Skeletal muscle satellite cell (primary cell): ENCODE data around the gene NRN1.
"Not testable (repeated sequence)": the region's sequence is repeated elsewhere in the genome, so short reads cannot be mapped to it uniquely, and the experiment has no call there.

Experiments used
- H3K27me3 ChIP-seq: 2 replicates; pipeline ENCODE4 v1.7.0; 2013; ENCODE audit warnings: low read length; ENCODE audit not compliant: control insufficient read depth, insufficient read depth
- H3K36me3 ChIP-seq: 2 replicates; pipeline ENCODE4 v1.7.0; 2013; ENCODE audit warnings: mild to moderate bottlenecking, control low read depth, low read length; ENCODE audit not compliant: insufficient read depth
- H3K4me1 ChIP-seq: 2 replicates; pipeline ENCODE4 v1.7.0; 2013; ENCODE audit warnings: low read length; ENCODE audit not compliant: control insufficient read depth, insufficient read depth
- H3K4me2 ChIP-seq: 2 replicates; pipeline ENCODE4 v1.7.0; 2013; ENCODE audit warnings: mild to moderate bottlenecking, low read length
- H3K4me3 ChIP-seq: 2 replicates; pipeline ENCODE4 v1.7.0; 2013; ENCODE audit warnings: low read length
- H3K9ac ChIP-seq: 2 replicates; pipeline ENCODE4 v1.7.0; 2013; ENCODE audit warnings: mild to moderate bottlenecking, low read depth, low read length, moderate library complexity
- H3K9me3 ChIP-seq: replicated peaks from 2 replicates; pipeline ENCODE4 v1.7.0; 2013; ENCODE audit warnings: mild to moderate bottlenecking, control low read depth, low read length

NRN1 gene

DNA sequence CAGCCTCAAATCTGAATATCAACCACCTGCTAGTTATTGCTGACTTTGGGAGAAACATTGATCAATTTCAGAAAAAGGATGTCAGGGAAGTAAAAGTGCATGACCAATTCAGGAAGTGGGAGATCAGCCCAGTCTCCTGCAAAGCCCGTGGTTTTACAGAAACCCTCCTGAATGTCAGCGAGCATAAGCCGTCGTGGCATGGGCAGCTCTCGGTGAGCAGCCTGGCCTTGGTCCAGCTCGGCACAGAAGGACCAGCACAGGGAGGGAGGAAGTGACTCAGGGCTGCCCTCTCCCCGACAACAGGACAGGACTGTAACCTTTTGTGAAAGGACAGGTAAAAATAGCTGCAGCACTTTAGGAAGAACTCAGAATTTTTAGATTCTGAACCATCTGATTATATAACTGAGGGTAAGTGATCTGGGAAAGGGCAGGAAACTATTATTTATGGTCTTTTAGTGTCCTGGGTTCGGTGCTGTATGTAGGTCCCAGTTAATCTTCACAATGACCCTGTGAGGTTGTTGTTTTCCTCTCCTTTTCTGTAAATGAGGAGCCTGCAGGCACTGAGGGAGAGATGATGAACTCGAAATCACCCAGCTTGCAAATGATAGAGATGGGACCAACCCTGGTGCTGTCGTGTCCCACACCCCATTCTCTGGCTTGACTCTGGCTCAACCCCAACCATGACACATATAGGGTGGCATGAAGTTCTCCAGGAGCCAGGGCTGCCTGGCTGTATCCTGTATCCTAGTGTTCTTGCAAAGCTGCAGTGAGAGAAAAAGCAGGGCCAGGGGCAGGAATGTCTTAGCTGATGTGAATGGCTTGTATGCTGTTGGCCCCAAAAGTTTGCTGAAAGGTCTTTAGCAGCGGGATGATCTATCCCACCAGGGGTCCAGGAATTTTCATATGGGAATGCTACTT lies 37.6 kb downstream of the NRN1 start:
- H3K27me3 ChIP-seq, result no peaks in the 10 kb centered on the region
- H3K9ac ChIP-seq, result no peak overlapping the region
- H3K4me3 ChIP-seq, result no peak overlapping the region
- H3K4me1 ChIP-seq, result peaks cover 15% of the 10 kb centered on the region
- H3K9me3 ChIP-seq, result no peaks in the 10 kb centered on the region
- no peaks in the 10 kb centered on the region for H3K36me3 ChIP-seq
- H3K4me2 ChIP-seq, result peak overlapping the region; percentile 52

DNA sequence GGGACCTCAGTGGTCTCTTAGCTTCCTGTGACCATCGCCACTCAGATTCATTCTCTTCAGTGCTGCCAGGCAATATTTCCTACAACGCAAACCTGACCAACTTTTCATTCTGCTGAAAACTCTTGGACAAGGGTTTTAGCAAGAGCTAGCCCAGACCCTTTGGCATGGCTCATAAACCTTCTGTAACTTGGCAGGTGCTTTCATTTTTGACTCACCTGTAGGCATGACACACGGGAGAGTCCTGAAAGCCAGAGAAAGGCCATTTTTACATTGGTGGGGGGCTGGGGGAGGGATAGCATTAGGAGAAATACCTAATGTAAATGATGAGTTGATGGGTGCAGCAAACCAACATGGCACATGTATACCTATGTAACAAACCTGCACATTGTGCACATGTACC lies 38.7 kb downstream of the NRN1 start:
- H3K4me2 ChIP-seq, H3K9ac ChIP-seq, H3K4me3 ChIP-seq, H3K36me3 ChIP-seq, H3K27me3 ChIP-seq, H3K9me3 ChIP-seq: not testable (repeated sequence)
- H3K4me1 ChIP-seq, result peaks cover 15% of the 10 kb centered on the region

DNA sequence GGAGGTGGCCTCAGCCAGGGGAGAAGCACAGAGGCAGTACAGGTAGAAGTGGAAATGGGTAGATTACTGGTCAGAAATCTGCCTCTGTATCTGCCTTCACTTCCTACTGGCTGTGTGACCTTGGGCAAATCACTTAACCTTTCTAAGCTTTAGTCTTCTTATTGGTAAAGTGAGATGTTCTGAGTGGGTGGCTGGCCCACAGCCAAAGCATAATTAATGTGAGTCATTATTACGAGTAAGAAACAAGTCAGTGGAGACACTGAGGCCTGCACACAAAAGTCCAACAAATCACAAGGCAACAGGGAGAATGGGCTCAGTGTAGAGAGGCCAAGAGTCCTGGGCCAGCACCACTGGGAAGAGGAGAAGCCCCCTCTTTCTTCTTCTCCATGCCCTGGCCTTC lies 39.1 kb downstream of the NRN1 start:
- H3K9ac ChIP-seq, result no peak overlapping the region
- H3K27me3 ChIP-seq, result no peaks in the 10 kb centered on the region
- H3K9me3 ChIP-seq, result no peaks in the 10 kb centered on the region
- H3K36me3 ChIP-seq, result no peaks in the 10 kb centered on the region
- peaks cover 15% of the 10 kb centered on the region for H3K4me1 ChIP-seq
- no peak overlapping the region for H3K4me3 ChIP-seq
- H3K4me2 ChIP-seq, result no peak overlapping the region

DNA sequence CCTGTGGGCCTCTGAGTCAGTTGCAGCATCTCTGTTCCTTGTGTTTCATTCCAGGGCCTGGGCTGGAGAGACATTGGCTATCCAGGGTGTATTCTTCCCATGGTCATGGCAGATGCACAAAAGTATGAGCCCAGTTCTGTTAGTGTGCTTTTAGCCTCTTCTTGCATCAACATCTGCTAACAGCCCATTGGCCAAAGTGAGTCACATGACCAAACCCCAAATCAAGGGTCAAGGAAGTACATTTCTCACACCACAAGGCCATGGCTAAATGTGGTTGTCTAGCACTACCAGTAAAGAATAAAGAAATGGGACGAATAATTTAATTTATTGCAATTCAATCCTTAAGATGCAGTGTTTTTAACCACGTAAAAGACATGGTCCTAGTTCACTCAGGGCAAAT lies 43.9 kb downstream of the NRN1 start:
- peaks cover 11% of the 10 kb centered on the region for H3K27me3 ChIP-seq
- H3K9me3 ChIP-seq, result no peaks in the 10 kb centered on the region
- H3K4me1 ChIP-seq, result peaks cover 1% of the 10 kb centered on the region
- H3K4me3 ChIP-seq, result no peak overlapping the region
- H3K36me3 ChIP-seq, result no peaks in the 10 kb centered on the region
- H3K4me2 ChIP-seq, result no peak overlapping the region
- no peak overlapping the region for H3K9ac ChIP-seq

DNA sequence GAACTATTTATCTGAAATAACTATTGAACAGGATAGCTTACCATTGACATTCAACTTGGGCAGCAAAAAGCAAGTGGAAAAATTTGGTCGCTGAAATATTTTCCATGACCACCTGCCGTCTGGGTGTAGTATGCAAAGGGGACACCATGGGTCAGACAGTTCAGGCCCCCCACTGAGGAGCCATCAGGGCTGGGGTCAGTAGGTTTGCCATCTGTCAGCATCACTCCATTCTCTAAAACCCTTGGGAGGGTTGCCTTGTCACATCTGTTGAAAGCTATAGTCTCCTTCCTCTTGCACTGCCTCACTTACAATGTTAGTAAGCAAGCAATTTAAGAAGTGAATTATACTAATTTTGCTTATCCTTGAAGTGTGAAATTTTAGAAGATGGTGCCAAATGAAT lies 44.9 kb downstream of the NRN1 start:
- H3K4me1 ChIP-seq, result no peaks in the 10 kb centered on the region
- no peak overlapping the region for H3K9ac ChIP-seq
- H3K36me3 ChIP-seq, result no peaks in the 10 kb centered on the region
- no peak overlapping the region for H3K4me2 ChIP-seq
- no peak overlapping the region for H3K4me3 ChIP-seq
- peaks cover 11% of the 10 kb centered on the region for H3K27me3 ChIP-seq
- H3K9me3 ChIP-seq, result no peaks in the 10 kb centered on the region

DNA sequence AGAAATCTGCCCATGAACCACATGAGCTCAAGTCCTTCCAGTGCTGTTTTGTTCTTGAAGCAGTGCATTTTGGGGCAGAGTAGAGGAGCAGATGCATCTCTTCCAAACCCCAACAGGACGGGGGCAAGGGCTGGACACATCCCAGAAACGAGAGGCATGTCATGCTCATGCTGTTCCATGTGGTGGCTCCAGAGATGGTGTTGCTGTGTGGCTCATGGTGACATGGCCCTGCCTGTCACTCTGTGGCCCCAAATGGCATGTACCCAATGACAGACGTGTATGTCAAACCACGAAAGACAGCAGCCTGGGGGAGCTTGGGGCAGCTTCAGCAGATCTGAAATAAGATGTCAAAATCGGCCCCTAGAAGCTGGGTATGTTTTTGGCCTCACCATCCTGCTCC lies 46.3 kb downstream of the NRN1 start:
- H3K36me3 ChIP-seq, result no peaks in the 10 kb centered on the region
- no peaks in the 10 kb centered on the region for H3K9me3 ChIP-seq
- no peak overlapping the region for H3K9ac ChIP-seq
- no peak overlapping the region for H3K4me2 ChIP-seq
- H3K4me3 ChIP-seq, result no peak overlapping the region
- peaks cover 11% of the 10 kb centered on the region for H3K27me3 ChIP-seq
- H3K4me1 ChIP-seq, result no peaks in the 10 kb centered on the region

DNA sequence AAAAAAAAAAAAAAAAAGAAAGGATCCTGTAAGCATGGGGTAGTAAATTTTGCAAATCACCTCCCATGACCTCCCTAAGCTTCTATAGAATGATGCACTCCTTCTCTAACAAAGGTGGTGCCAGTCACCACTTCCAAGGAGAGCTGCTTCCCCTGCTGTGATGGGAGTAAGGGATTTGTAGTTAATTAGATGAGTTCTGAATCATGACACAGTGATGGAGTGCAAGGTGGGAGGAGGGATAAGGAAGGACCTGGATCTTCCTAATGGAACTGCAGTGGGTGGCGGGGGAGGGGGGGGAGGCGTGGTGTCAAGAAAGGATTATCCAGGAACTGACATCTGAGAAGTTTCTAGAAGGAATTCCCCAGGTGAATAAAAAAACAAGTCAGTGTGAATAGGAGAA lies 47.8 kb downstream of the NRN1 start:
- Histone ChIP-seq H3K9ac (no peak overlapping the region), H3K9me3 (no peaks in the 10 kb centered on the region), H3K4me1 (no peaks in the 10 kb centered on the region), H3K27me3 (peaks cover 11% of the 10 kb centered on the region), H3K4me2 (no peak overlapping the region), H3K36me3 (no peaks in the 10 kb centered on the region), H3K4me3 (no peak overlapping the region)

DNA sequence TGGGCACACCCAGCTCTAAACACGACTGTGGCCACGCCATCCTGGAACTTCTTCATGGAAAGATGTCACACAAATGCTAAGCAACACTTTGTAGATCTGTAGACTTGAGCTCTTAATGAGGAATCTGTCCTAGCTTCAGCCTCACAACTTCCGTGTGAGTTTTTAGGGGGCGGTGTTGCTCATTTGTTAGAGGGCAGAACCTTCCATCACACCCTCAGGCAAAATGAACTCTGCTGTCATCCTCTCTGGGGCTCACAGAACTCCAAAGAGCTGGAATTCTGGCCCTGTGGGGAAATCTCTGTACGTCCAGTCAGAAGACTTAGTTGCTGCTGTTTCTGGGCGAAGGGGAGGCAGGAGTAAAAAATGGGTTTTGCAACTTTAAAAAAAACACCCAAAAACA lies 49.8 kb downstream of the NRN1 start:
- Histone ChIP-seq H3K4me2 (no peak overlapping the region), H3K27me3 (peaks cover 11% of the 10 kb centered on the region), H3K4me1 (no peaks in the 10 kb centered on the region), H3K4me3 (no peak overlapping the region), H3K36me3 (no peaks in the 10 kb centered on the region), H3K9me3 (no peaks in the 10 kb centered on the region), H3K9ac (no peak overlapping the region)

DNA sequence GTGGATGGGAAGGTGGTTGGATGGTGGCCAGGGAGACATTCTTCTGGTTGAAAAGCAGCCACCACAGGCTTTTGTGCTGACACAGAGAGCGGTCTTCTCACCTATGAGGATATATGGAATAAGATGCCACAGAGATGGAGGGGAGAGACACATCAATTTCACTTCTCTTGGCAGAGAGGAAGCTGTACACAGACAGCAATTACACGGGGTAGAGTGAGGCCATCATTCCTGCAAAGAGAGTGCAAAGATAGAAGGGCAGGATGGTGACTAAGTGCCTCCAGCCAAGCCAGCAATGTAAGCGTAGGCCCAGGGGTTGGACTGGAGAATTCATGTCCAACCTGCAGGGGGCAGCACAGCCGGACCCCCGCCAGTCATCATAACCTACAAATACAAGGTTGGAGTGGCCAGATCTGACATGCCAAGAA lies 56.4 kb downstream of the NRN1 start:
- H3K27me3 ChIP-seq, result no peaks in the 10 kb centered on the region
- H3K9me3 ChIP-seq, result no peaks in the 10 kb centered on the region
- no peak overlapping the region for H3K4me3 ChIP-seq
- H3K4me2 ChIP-seq, result no peak overlapping the region
- H3K4me1 ChIP-seq, result no peaks in the 10 kb centered on the region
- no peak overlapping the region for H3K9ac ChIP-seq
- H3K36me3 ChIP-seq, result no peaks in the 10 kb centered on the region
